IMR-90 (cell line): Measurements from ENCODE around the gene SFXN2. TPM values are rescaled to one million over a fixed set of nuclear protein-coding genes. Genes with fewer than 3 reads are reported as not detected.

Experiments
- ATAC-seq: fragments of 200-7000 bp; cut with Tn5 transposase; 2 replicates; pipeline ENCODE4 v1.9.1; 2020; ENCODE audit warnings: low read depth, mild to moderate bottlenecking, moderate library complexity
- BruUV-seq: library from RNA; stranded (reverse); fragments of 400-500 nt; replicated peaks from 2 replicates; lab custom pipeline; 2021; lab: Mats Ljungman, UMichigan
- CTCF ChIA-PET: fragments of 300-600 bp; formaldehyde crosslinking; extraction: SDS; loops from one replicate; lab custom pipeline; 2021; ENCODE audit warnings: antibody characterized with exemption; lab: Yijun Ruan, JAX
- POLR2A ChIA-PET: fragments of 300-600 bp; sonication (Branson Sonifier 250); formaldehyde crosslinking; loops from one replicate; lab custom pipeline; 2022; ENCODE audit warnings: antibody characterized with exemption; ENCODE audit not compliant: unreplicated experiment; lab: Charles Lee
- DNase-seq: peaks from one replicate; pipeline ENCODE4 v3.0.0; 2013
- H2AFZ ChIP-seq: replicated peaks from 2 replicates; pipeline ENCODE3; 2013; ENCODE audit warnings: low read length, mild to moderate bottlenecking; ENCODE audit not compliant: poor library complexity
- H2AK5ac ChIP-seq: 2 replicates; pipeline ENCODE4 v1.6.1; 2013; ENCODE audit warnings: low read depth, low read length, inconsistent platforms
- H2AK9ac ChIP-seq: replicated peaks from 2 replicates; pipeline ENCODE3; 2013; ENCODE audit warnings: mild to moderate bottlenecking, low read depth, low read length, moderate library complexity; ENCODE audit not compliant: poor library complexity
- H2BK120ac ChIP-seq: 2 replicates; pipeline ENCODE4 v1.6.1; 2013; ENCODE audit warnings: low read depth, low read length, inconsistent platforms
- H2BK15ac ChIP-seq: 3 replicates; pipeline ENCODE4 v1.6.1; 2013; ENCODE audit warnings: low read depth, low read length, inconsistent platforms
- H2BK20ac ChIP-seq: 2 replicates; pipeline ENCODE4 v1.6.1; 2013; ENCODE audit warnings: low read depth, mild to moderate bottlenecking, inconsistent platforms, low read length, moderate library complexity
- H2BK5ac ChIP-seq: 2 replicates; pipeline ENCODE4 v1.6.1; 2013; ENCODE audit warnings: mild to moderate bottlenecking, low read depth, low read length, inconsistent platforms; ENCODE audit not compliant: poor library complexity, severe bottlenecking
- H3K14ac ChIP-seq: replicated peaks from 2 replicates; pipeline ENCODE4 v1.6.1; 2013; ENCODE audit warnings: low read depth, low read length, inconsistent platforms
- H3K18ac ChIP-seq: 2 replicates; pipeline ENCODE4 v1.6.1; 2013; ENCODE audit warnings: low read depth, low read length, control low read depth
- H3K23ac ChIP-seq: 2 replicates; pipeline ENCODE4 v1.6.1; 2013; ENCODE audit warnings: low read depth, low read length, inconsistent platforms
- H3K27ac ChIP-seq: 2 replicates; pipeline ENCODE4 v1.5.1; 2013; ENCODE audit warnings: mild to moderate bottlenecking, control low read depth, low read length; ENCODE audit not compliant: insufficient read depth
- H3K27me3 ChIP-seq: 2 replicates; pipeline ENCODE4 v1.6.1; 2013; ENCODE audit warnings: low read length; ENCODE audit not compliant: control insufficient read depth, insufficient read depth
- H3K36me3 ChIP-seq: 2 replicates; pipeline ENCODE4 v1.6.1; 2013; ENCODE audit warnings: low read length, mixed read lengths; ENCODE audit not compliant: control insufficient read depth, insufficient read depth
- H3K4ac ChIP-seq: 2 replicates; pipeline ENCODE4 v1.6.1; 2013; ENCODE audit warnings: low read depth, low read length, inconsistent platforms
- H3K4me1 ChIP-seq: 2 replicates; pipeline ENCODE4 v1.6.1; 2013; ENCODE audit warnings: low read length, mixed read lengths; ENCODE audit not compliant: control insufficient read depth, insufficient read depth
- H3K4me2 ChIP-seq: 2 replicates; pipeline ENCODE4 v1.6.1; 2013; ENCODE audit warnings: low read depth, mild to moderate bottlenecking, control low read depth, low read length, moderate library complexity
- H3K4me3 ChIP-seq: 2 replicates; pipeline ENCODE4 v1.5.1; 2013; ENCODE audit warnings: low read depth, mild to moderate bottlenecking, control low read depth, low read length, moderate library complexity; ENCODE audit not compliant: insufficient read depth
- H3K56ac ChIP-seq: 2 replicates; pipeline ENCODE4 v1.6.1; 2013; ENCODE audit warnings: low read length, inconsistent platforms; ENCODE audit not compliant: insufficient read depth; ENCODE audit errors: extremely low read depth
- H3K79me1 ChIP-seq, 2 experiments: 2 replicates each; pipeline ENCODE4 v1.6.1; 2013; ENCODE audit warnings: low read length in 2 of 2, inconsistent platforms in 1 of 2, low read depth in 1 of 2
- H3K9ac ChIP-seq: 2 replicates; pipeline ENCODE4 v1.6.1; 2013; ENCODE audit warnings: low read depth, low read length, control low read depth
- H3K9me1 ChIP-seq: 2 replicates; pipeline ENCODE4 v1.6.1; 2013; ENCODE audit warnings: low read length, inconsistent platforms; ENCODE audit not compliant: insufficient read depth
- H3K9me3 ChIP-seq: 2 replicates; pipeline ENCODE4 v1.6.1; 2013; ENCODE audit warnings: low read length; ENCODE audit not compliant: control insufficient read depth, insufficient read depth
- H4K20me1 ChIP-seq: 2 replicates; pipeline ENCODE4 v1.6.1; 2013; ENCODE audit warnings: low read length, inconsistent platforms; ENCODE audit not compliant: insufficient read depth
- H4K5ac ChIP-seq: 2 replicates; pipeline ENCODE4 v1.6.1; 2013; ENCODE audit warnings: mild to moderate bottlenecking, low read depth, low read length, control low read depth
- H4K8ac ChIP-seq, 2 experiments: 2 replicates each; pipeline ENCODE4 v1.6.1; 2013; ENCODE audit warnings: low read depth in 2 of 2, low read length in 2 of 2, control low read depth in 1 of 2, inconsistent platforms in 1 of 2
- H4K91ac ChIP-seq: 2 replicates; pipeline ENCODE4 v1.6.1; 2013; ENCODE audit warnings: low read depth, low read length, inconsistent platforms; ENCODE audit not compliant: insufficient read depth
- CEBPB ChIP-seq: IDR thresholded peaks from 2 replicates; pipeline ENCODE4 v1.6.1; 2012; ENCODE audit warnings: low read depth, low read length, improper control_type of control experiment
- FOS ChIP-seq: fragments of 150-350 bp; IDR thresholded peaks from 2 replicates; pipeline ENCODE4 v1.6.1; 2016; ENCODE audit warnings: low read depth, low read length
- WGBS, 2 experiments: methylation state at CpG; one replicate each; pipeline versions ENCODE4 v1.1.5 to v1.1.7; 2013; ENCODE audit warnings: missing lambda C conversion rate in 2 of 2; ENCODE audit not compliant: insufficient read length in 1 of 2; ENCODE audit errors: extremely low coverage in 2 of 2; 5-methylcytosine and 5-hydroxymethylcytosine counted together
- dilution Hi-C: fragments of 300-500 bp; cut with HindIII; formaldehyde crosslinking; loops from one replicate; pipeline ENCODE4 v1.14.3; 2018; ENCODE audit warnings: low sequenced_read_pairs; ENCODE audit not compliant: unreplicated experiment
- in situ Hi-C: fragments of 300-500 bp; cut with MboI; formaldehyde crosslinking; loops from 3 replicates; pipeline ENCODE4 v1.14.3; 2019; ENCODE audit warnings: low sequenced_read_pairs, inconsistent platforms, mixed read lengths
- intact Hi-C: fragments of 100-400 bp; cut with micrococcal nuclease; formaldehyde crosslinking; loops from 2 replicates; pipeline ENCODE4 v1.10.0; 2022
- polyA plus RNA-seq, 3 experiments: library from polyadenylated mRNA; depleted of rRNA; stranded (reverse); fragments of >200 nt; gene quantifications; 2 replicates each; pipeline ENCODE4 v1.2.3, GENCODE V29; 2012; ENCODE audit warnings: low replicate concordance in 1 of 3
- total RNA-seq: library from RNA; depleted of rRNA; stranded (reverse); fragments of >200 nt; gene quantifications from 2 replicates; pipeline ENCODE4 v1.2.3, GENCODE V29; 2012
- TF ChIP-seq, protein P1 (sequence below): fragments of 150-350 bp; IDR thresholded peaks from 2 replicates; pipeline ENCODE4 v1.6.1; 2016; ENCODE audit warnings: low read depth, mild to moderate bottlenecking, low read length, moderate library complexity, borderline replicate concordance

Gene SFXN2
- total and polyA plus RNA-seq, 2 of the 4 experiments (the other 2 are of a cell fraction): 6.9 to 11.7 TPM

DNA sequence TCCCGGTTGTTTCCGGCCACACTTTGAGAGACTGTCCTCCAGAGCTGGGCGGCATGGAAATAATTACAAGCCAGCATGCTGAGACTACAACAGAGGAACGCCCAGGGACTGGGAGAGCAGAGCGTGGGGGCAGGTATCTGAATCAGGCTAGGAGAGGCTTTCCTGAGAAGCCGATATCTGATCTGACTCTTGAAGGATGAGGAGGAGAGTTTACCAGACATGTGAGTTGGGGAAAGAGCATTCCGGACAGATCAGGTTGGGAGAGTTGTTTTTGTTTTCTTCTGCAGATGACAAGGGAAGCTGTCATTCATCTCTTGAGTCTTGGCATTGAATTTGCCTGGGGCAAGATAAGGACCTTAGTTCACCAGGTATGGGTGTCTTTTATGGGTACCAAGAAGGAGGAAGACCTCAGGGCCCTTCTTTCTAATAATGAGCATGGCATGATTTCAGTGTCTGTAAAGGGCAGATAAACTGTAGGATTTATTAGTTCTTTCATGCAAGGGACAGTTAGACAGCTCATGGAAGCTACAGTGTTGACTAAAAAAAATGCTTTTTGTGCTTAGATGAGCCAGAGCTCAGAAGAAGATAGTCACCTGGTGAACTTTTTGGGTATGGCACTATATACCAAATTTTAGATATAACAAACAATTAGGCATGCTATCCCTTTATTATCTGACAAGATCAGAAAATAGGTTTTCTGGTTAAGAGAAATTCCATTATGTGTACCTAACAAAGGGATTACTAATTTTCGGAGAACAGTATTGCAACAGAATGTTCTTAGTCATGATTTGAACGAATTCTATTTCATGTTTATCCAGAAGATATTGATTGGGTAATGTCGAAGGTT, 65.5 kb downstream of the SFXN2 start:
- POLR2A ChIA-PET: no interaction called here
- no peak overlapping the region for H3K4me3 ChIP-seq
- H3K56ac ChIP-seq: no peak overlapping the region
- H3K4me2 ChIP-seq: no peak overlapping the region
- no peak overlapping the region for H2AFZ ChIP-seq
- 94% methylated on average over 7 of the region's 10 CpGs; no CpG with 5 or more reads in 1 of the 2 experiments for WGBS, 2 experiments
- H3K14ac ChIP-seq: no peak overlapping the region
- no peak overlapping the region for H2AK5ac ChIP-seq
- H3K36me3 ChIP-seq: no peaks in the 10 kb centered on the region
- dilution Hi-C loops: no loop called here
- H3K23ac ChIP-seq: no peak overlapping the region
- no peak overlapping the region for H4K5ac ChIP-seq
- peaks cover 91% of the 10 kb centered on the region for H4K20me1 ChIP-seq
- no peak overlapping the region for H2BK120ac ChIP-seq
- H3K9me1 ChIP-seq: peaks cover 32% of the 10 kb centered on the region
- H2AK9ac ChIP-seq: no peak overlapping the region
- peaks cover 34% of the 10 kb centered on the region for H3K4me1 ChIP-seq
- intact Hi-C loops: loop anchor here (5.0 kb wide), 1 partner anchor 38 kb away; the partner anchor contains the start of gene WBP1L
- no peak overlapping the region for H4K8ac ChIP-seq
- DNase-seq (peak; percentile 77), ATAC-seq (no peak)
- H3K79me1 ChIP-seq: peaks cover 42 to 64% of the 10 kb centered on the region in 2 experiments
- in situ Hi-C loops: no loop called here
- BruUV-seq: no TSS peak
- H3K18ac ChIP-seq: no peak overlapping the region
- no peak overlapping the region for H4K91ac ChIP-seq
- H2BK15ac ChIP-seq: no peak overlapping the region
- no peaks in the 10 kb centered on the region for H3K9me3 ChIP-seq
- H3K27ac ChIP-seq: no peak overlapping the region
- H3K4ac ChIP-seq: no peak overlapping the region
- no peak overlapping the region for H2BK20ac ChIP-seq
- H2BK5ac ChIP-seq: no peak overlapping the region
- CTCF ChIA-PET: no interaction called here
- no peak overlapping the region for H3K9ac ChIP-seq
- TF ChIP-seq CEBPB (peak; percentile 93), FOS (peak; percentile 56; the same call in 1 of the 2 replicates)
- TF ChIP-seq, protein P1, sequence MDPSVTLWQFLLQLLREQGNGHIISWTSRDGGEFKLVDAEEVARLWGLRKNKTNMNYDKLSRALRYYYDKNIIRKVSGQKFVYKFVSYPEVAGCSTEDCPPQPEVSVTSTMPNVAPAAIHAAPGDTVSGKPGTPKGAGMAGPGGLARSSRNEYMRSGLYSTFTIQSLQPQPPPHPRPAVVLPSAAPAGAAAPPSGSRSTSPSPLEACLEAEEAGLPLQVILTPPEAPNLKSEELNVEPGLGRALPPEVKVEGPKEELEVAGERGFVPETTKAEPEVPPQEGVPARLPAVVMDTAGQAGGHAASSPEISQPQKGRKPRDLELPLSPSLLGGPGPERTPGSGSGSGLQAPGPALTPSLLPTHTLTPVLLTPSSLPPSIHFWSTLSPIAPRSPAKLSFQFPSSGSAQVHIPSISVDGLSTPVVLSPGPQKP: no peak
- H3K27me3 ChIP-seq: peaks cover 2% of the 10 kb centered on the region
